GM19438 (cell line): ENCODE results near the gene SLC30A1.
"Not testable (repeated sequence)": the region's sequence is repeated elsewhere in the genome, so short reads cannot be mapped to it uniquely, and the experiment has no call there.

ENCODE experiments used
- ATAC-seq: cut with Tn5 transposase; IDR thresholded peaks from one replicate; pipeline ENCODE4 v1.9.1; 2021; ENCODE audit warnings: low read depth; ENCODE audit not compliant: unreplicated experiment

SLC30A1 gene

DNA sequence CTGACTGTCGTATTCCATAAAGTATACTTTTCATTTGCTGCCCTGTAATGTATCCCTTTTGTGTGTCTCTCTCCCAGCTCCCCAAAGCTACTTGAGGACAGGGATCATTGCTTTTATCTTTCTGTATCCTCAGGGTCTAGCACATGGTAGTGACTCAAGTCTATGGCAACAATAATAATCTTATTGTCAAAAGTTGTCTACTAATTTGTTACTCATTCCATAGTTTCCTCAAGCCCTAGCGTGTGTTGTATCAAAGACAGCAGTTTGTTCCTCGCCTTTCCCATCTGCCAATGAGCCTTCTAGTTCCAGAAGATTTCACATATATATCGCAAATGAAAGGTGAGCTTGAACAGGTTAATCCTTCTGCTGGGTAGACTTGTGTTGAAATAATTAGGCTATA, 9.8 kb upstream of the SLC30A1 start:
- ATAC-seq = no peak

DNA sequence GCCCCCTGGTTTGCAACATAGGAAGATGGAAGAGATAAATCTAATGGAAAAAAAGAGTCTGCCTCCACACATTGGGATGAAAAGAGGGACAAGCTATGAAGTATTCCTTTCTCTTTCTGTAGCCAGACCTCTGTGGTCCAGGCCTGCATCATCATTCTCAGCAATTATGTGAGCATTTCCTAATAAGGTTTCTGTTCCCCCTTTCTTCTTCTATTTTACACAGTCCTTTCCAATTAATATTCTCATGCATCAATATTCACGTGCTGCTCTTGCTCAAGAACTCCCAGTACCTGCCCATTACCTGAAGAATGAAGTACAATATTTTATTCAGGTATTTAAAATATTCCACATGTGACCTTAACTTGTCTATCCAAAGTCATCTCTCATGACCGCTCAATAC, 8.2 kb upstream of the SLC30A1 start:
- no peak for ATAC-seq

DNA sequence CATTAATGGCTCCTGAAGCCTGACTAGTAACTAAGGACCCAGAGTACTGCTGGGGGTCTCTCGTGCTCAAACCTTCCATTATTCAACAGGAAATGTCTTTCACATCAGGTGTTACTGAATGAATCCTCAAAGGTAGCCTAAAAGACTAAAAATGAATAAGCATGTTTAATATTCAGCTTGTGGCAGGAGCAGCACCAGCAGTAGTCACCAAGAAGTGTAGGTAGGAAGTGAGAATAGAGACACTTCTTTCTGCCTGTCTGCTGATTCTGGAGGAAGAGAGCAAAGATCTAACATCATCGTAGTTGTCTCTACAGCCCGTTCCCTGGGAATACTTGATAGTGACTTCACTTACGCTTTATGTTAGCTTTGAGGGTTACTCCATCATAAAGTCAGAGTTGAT, 7.6 kb upstream of the SLC30A1 start:
- ATAC-seq = no peak

DNA sequence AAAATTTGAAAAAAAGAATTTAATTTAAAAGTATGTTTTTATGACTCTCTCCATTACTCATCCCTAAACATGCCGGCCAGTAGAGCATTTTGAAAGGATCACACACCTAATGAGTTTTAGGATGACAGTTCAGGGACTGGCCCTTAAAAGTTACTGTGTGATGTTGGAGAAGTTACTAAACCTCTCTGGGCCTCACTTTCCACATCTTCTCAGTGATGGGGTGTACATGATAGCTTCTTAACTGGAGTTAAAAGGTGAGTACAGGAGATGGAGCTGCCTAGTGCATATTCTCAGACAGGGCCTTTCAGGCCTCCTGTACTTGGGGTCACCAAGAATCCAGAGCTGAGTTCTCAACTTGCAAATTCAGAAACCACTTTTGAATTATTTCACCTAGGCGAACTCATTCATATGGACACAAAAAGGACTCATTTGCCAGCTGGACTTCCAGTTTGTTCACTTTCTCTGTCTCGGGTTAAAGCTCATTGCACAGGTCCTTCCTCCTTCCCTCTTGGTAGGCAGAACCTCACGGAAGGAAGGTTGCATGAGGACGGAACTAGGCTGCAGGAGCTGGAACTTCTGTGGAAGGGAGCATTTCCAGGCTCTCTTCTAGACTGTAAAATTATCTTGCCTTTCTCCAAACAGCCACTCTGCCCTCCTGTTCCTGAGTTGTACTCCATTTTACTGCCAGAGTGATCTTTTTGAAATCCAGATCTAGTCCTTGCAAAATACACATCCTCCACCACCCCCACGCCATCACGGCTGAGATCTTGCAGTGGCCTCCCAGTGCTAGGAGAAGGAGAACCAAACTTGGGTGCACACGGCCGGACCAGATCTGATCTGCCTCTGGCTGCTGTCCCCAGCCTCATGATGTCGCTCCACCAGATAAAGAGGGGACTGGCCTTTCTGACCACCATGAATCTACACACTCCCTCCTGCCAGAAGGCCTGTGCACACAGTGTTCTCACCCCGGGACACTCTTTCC, 4.3 kb upstream of the SLC30A1 start:
- ATAC-seq = no peak

DNA sequence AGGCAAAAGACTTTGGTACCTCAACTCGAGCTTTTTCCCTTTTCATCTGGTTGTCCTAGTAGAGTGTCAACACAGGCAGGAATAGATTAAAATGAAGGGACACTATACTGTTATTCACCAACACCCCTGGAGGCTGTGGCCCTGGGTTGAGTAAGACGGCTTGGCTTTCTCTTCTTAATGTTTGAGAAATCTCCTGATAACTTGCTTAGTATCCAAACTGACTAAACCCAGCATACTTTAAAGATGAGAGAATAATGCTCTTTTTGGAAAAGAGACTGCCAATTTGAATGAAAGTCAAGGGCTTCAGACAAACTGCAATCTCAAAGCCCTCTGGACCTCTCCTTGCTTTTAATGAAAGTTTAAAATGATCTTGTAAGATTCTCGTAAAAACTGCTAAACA, 2.6 kb upstream of the SLC30A1 start:
- ATAC-seq = no peak

DNA sequence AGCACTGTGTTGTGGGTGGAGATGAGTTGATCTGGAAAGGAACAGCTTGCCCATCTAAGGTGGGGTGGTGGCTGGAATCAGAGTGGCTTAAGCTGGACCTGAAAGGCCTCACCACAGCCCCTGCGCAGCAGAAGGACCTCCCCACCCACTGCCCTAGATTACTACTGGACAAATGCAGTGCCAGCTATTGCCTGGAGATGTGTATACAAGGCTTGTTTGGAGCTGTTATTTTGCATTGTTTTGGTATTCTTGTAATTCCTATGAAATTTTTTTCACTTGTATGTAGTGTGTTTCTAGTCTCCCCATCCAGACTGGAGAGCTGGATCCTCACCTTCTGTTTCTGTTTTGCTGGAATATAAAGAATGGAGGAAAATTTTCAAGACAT, 1.3 kb upstream of the SLC30A1 start:
- no peak for ATAC-seq

DNA sequence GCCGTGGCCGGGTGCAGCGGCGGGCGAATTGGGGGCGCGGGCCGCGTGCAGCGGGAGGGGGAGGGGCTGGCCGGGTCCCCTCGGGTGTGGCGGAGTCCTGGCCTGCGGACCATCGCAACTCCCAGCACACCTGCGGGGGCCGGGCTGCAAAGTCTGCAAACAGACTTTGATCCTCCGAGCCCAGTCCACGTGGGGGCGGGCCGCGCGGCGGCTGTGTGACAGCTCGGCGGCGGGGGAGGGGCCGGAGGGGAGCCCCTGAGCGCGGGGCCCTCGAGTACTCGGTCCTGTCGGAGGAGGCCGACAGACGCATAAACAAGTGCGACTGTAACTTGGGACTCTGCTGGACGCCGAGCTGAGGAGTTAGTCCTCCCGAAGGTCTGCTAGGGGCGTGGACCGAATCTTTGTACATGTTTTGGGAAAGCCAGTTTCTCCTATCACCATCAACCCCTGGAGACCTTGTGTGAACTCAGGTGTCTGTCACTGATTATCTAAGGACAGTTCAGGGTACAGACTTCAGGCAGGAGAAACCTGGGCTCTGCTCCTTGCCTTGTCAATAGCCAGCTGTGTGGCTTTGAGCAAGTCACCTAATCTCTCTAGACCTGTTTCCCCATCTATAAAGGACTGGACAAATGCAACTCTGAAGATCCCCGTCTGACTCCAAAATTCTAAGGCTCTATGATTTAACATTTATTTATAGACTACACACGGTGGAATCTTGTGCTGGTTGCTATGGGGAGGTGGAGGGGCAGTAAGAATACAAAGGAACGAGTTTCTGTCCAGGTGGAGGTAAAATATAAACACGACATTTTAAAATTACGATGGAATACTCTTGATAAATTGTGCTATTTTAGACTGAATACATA, 710 bp upstream of the SLC30A1 start:
- peak; percentile 31 for ATAC-seq

DNA sequence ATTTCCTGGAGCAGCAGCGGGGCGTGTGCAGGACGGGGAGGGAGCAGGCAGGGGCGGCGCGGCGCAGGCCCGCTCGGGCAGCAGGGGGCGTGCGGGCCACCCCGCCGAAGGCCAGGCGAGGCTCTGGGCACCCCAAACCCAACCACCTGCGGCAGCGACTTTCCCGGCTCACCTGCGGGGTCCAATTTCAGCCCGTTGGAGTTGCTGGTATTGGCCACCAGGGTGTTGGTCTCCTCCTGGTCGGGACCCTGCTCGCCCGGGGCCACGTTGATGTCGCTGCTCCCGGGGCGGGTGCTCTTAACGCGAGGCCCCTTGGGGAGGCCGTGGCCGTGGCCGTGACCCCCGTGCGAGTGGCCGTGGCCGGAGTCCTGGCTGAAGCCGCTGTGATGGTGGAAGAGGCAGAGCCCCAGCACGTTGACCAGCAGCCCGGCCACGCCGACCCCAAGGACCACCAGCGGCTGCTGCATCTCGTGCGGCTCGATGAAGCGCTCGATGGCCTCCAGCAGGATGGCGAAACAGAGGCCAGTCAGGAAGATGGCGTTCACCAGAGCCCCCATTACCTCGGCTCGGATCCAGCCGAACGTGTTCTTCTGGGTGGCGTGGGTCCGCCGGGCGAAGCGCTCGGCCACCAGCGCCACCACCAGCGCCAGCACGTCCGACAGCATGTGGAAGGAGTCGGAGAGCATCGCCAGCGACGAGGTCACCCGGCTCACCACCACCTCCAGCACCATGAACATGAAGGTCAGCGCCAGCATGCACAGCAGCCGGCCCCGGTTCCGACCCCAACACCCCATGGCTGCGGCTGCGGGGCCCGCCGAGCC, 932 bp downstream of the SLC30A1 start:
- peak; percentile 44 for ATAC-seq

DNA sequence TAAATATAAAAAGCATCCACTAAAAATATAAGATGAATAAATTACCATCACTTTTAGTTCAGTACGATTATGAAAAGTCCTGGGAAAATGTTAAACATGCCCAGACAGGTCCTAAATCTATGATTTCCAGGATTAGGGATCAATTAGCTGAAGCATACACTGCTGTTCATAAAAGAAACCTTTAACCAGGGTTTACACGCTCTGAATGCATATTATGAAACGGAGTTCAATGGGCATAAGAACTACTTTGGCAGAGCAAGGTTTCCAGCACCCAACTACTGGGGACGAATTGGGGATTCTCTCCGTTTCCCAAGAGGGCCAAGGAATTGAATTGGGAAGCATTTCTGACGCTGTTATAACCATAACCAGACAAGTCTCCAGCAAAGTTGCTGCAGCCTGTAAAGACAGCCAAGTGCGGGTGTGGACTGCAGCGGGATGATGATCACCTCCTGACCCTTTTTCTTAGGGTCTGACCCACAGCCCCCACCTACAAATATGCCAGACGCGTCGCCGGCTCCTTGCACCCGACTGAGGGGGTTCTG, 1.6 kb downstream of the SLC30A1 start:
- ATAC-seq = no peak

DNA sequence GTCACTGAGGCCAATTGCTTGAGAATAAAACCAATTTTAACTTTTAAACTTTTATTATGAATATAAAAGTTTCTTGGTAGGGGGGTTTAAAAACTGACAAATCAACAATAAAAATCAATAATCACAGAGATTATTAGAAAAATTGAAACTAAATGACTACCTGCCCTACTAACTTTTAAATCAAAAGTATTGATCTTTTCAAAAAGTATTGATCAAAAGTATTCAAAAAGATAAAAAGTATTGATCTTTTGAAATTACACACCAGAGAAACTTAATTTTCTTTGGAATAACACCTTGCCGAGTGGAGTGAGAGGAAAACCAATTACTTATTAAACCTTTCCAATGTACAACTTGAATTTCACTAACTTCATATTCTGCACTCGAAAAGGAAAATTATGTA, 2.2 kb downstream of the SLC30A1 start:
- ATAC-seq = no peak

DNA sequence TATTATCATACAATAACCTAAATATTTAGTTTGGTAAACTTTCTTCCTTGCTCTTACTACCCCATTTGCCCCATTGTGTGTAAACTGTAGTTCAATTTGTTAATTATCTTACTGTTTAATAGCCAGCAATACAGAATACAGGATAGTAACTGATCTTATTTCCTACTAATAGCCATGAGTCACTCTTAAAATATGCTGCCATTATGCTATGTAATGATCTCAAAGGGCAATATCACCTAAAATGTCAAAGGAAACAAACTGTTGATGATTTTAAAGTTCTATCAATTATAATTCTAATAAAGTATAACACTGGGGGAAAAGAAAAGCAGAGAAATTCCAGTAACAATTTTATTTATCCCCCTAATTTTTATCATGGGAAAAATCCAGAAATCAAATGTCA, 4.3 kb downstream of the SLC30A1 start:
- no peak for ATAC-seq

DNA sequence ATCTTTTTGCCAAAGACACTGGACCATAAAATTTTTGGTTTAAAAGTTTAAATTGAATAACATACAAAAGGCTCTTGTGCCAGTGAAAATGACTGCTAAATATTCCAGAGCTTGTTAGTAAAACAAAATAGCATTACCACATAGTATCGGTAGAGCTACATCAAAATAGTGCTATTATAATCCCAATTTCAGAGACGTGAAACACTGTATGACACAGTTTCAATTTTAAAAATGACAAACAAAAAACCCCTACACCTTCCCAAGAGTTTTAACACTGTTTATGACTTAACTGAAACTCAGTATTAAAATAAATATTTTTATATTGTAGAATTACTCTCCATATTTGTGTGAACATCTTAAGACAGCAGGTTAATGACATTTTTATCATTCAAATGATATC, 7.0 kb downstream of the SLC30A1 start:
- ATAC-seq = no peak

DNA sequence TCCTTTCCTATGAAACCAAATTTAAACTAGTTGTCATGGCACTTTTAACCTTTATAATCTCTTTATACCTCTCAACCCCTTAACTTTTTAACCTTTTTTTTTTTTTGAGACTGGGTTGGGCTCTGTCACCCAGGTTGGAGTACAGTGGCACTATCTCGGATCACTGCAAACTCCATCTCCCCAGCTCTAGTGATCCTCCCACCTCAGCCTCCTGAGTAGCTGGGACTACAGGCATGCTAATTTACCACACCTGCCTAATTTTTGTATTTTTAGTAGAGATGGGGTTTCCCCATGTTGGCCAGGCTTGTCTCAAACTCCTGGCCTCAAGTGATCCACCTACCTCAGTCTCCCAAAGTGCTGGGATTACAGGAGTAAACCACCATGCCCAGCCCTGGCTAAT, 8.6 kb downstream of the SLC30A1 start:
- ATAC-seq = not testable (repeated sequence)

DNA sequence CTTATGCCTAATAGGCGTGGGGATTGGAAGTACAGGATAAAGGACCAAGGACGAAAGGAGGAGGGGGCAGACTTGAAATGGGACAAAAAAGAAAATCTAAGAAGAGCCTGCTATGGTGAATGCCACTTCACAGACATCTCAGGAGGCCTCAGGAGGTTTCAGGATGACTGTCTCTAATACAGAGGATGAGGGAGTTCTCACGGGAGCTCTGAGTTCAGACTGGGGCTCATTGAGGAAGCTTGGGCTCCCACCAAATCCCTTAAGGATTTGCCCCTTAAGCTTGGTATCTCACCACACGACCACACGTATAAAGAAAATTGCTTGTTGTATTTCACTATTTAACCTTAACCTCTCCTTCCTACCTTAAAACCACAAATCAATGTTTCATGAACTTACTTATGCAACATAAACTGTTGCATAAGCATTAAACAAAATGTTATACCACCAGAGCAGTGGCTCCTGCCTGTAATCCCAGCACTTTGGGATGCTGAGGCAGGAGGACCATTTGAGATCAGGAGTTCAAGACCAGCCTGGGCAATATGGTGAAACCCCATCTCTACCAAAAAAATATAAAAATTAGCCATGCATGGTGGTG, 12.4 kb downstream of the SLC30A1 start:
- ATAC-seq = peak; percentile 95

DNA sequence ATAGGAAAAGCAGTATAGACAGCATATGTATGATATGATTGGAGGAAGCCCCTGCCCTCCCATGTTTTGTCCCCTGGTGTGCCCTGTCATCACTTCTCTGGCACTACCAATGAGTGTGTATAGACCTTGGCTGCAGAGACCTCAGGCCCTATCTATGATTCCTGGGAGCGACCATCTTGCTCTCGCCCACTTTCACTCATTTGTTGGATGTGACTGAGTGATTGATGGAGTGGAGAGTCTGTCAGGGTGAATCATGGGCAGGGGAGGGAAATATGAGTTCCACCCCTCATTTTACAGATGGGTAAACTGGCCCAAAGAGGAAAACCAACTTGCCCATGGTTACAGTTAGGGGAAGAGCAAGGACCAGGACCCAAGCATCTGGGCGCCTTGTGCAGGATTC, 14.9 kb downstream of the SLC30A1 start:
- ATAC-seq = no peak

DNA sequence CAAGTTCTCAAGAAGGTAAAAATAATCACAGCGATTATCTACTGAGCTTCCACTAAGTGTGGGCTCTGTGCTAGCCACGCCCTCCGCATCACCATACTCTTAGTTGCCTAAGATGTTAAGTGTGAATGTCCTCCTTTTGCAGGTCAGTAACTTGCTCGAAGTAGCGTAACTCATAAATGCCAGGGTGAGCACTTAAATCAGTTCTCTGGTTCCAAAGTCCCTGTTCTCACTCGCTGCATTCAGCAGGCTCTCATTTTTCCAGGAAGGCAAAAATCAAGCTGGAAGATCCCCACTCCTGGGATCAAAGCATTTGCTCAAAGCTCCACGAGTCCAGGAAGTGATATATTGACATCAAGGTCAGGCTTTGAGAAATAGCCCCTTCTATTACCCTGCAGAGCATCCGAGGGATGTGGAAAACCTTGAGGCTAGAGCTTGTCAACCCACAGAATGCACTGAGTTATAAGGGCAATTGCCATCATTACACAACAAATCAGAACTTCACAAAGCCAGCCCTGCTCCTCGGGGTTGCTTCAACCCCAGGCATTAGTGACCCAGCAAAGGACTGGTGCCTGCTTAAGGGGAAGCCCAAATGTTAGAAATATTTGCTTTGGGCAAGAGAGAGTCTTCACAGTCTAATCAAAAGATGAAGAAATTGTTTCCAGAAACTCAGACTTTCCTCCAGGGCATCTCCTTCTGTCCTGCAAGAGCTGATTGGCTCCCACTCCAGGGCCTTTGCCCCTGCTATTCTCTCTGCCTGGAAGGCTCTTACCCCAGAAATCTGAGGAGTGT, 19.5 kb downstream of the SLC30A1 start:
- ATAC-seq = no peak

DNA sequence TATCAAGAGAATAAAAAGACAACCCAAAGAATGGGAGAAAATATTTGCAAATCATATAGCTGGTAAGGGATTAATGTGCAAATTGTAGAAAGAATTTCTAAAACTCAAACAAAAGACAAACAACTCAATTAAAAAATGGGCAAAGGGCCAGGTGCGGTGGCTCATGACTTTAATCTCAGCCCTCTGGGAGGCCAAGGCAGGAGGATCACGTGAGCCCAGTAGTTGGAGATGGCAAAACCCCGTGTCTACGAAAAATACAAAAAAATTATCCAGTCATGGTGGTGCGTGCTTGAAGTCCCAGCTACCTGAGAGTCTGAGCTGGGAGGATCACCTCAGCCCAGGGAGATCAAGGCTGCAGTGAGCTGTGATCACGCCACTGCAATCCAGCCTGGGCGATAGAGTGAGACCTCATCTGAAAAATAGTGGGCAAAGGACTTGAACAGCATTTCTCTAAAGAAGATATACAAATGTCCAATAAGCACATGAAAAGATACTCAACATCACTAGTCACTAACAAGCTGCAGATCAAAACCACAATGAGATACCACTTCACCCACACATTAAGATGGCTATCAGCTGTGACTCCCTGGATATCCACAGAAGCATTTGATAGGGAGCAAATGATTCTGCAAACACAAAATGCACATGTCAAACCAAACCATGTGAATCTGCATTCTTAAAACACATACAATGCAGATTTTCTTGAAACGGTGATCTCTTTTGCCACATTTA, 20.9 kb downstream of the SLC30A1 start:
- ATAC-seq = no peak

DNA sequence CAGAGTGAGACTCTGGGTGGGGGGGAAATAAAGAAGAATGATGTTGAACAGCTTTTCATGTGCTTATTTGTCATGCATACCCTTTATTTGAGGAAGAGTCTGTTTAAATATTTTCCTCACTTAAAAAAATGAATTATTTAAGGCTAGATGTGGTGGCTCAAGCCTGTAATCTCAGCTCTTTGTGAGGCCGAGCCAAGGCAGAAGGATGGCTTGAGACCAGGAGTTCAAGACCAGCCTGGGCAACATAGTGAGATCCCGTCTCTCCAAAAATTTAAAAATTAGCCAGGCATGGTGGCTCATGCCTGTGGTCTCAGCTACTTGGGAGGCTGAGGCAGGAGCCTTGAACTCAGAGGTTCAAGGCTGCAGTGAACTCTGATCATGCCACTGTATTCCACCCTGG, 25.4 kb downstream of the SLC30A1 start:
- no peak for ATAC-seq
